CD14-positive monocyte (primary cell): Measurements from ENCODE around the gene DPF1. TPM values are rescaled to one million over a fixed set of nuclear protein-coding genes. Genes with fewer than 3 reads are reported as not detected.
A peak's percentile ranks its signal among the peaks of the same experiment; 100 is the strongest.

Source experiments
- DNase-seq, 3 donors: peaks; one replicate each; pipeline ENCODE4 v3.0.0-alpha.2; 2011 to 2022
- H2AFZ ChIP-seq: 2 replicates; pipeline ENCODE4 v1.6.0; 2012; ENCODE audit warnings: mild to moderate bottlenecking, low read depth, low read length, inconsistent platforms; ENCODE audit not compliant: insufficient read depth, poor library complexity, severe bottlenecking
- H3K27ac ChIP-seq, 2 donors: 1 replicate in 1 of 2; 2 replicates in 1 of 2; pipeline ENCODE4 v1.5.1; 2012 to 2013; ENCODE audit warnings: low read length in 2 of 2, control low read depth in 1 of 2, inconsistent platforms in 1 of 2, low read depth in 1 of 2, mild to moderate bottlenecking in 1 of 2
- H3K27me3 ChIP-seq, 2 donors: one replicate each; pipeline versions ENCODE4 v1.6.0 to v1.6.1; 2011 to 2013; ENCODE audit warnings: low read length in 2 of 2; ENCODE audit not compliant: control insufficient read depth in 2 of 2, insufficient read depth in 2 of 2
- H3K36me3 ChIP-seq, 2 donors: replicated peaks in 1 of 2; 1 replicate in 1 of 2; 2 replicates in 1 of 2; pipeline versions ENCODE4 v1.5.1 to v1.6.1; 2012 to 2013; ENCODE audit warnings: low read length in 2 of 2, control low read depth in 1 of 2, inconsistent platforms in 1 of 2, mild to moderate bottlenecking in 1 of 2; ENCODE audit not compliant: insufficient read depth in 2 of 2, control insufficient read depth in 1 of 2
- H3K4me1 ChIP-seq, 2 donors: 1 replicate in 1 of 2; 2 replicates in 1 of 2; pipeline versions ENCODE4 v1.5.1 to v1.6.1; 2012 to 2013; ENCODE audit warnings: low read length in 2 of 2, control low read depth in 1 of 2, inconsistent platforms in 1 of 2, mild to moderate bottlenecking in 1 of 2, moderate library complexity in 1 of 2; ENCODE audit not compliant: insufficient read depth in 2 of 2, control insufficient read depth in 1 of 2
- H3K4me2 ChIP-seq: replicated peaks from 2 replicates; pipeline ENCODE3; 2012; ENCODE audit warnings: low read length, moderate library complexity, mild to moderate bottlenecking; ENCODE audit not compliant: poor library complexity, severe bottlenecking; ENCODE audit errors: extremely low read depth
- H3K4me3 ChIP-seq, 3 experiments: fragments of 200-600 bp in 1 of 3; sonication (generic) in 1 of 3; replicated peaks in 1 of 3; 1 replicate in 2 of 3; 2 replicates in 1 of 3; pipeline ENCODE4 v1.5.1; 2011 to 2013; ENCODE audit warnings: low read length in 3 of 3, mild to moderate bottlenecking in 3 of 3, control low read depth in 2 of 3, low read depth in 2 of 3, inconsistent platforms in 1 of 3, moderate library complexity in 1 of 3
- H3K79me2 ChIP-seq: 2 replicates; pipeline ENCODE4 v1.6.0; 2012; ENCODE audit warnings: mild to moderate bottlenecking, control low read depth, inconsistent platforms, low read length, moderate library complexity; ENCODE audit not compliant: insufficient read depth
- H3K9ac ChIP-seq: 2 replicates; pipeline ENCODE4 v1.6.0; 2017; ENCODE audit warnings: low read length, mild to moderate bottlenecking; ENCODE audit not compliant: insufficient read depth, poor library complexity, severe bottlenecking
- H3K9me3 ChIP-seq, 2 donors: replicated peaks in 1 of 2; 1 replicate in 1 of 2; 2 replicates in 1 of 2; pipeline versions ENCODE4 v1.5.1 to v1.6.1; 2012 to 2013; ENCODE audit warnings: low read length in 2 of 2, control low read depth in 1 of 2; ENCODE audit not compliant: control insufficient read depth in 1 of 2, insufficient read depth in 1 of 2
- H4K20me1 ChIP-seq: 2 replicates; pipeline ENCODE4 v1.6.0; 2012; ENCODE audit warnings: mild to moderate bottlenecking, low read length, control low read depth, moderate library complexity; ENCODE audit not compliant: insufficient read depth
- H3K27ac Mint-ChIP-seq, 7 donors: one replicate each; pipeline ENCODE4 v1.8.0; 2020; ENCODE audit warnings: mild to moderate bottlenecking in 7 of 7, mixed read lengths in 7 of 7, moderate library complexity in 6 of 7, inconsistent platforms in 2 of 7
- H3K27me3 Mint-ChIP-seq, 3 donors: one replicate each; pipeline ENCODE4 v1.8.0; 2021 to 2022; ENCODE audit warnings: low read depth in 3 of 3, mild to moderate bottlenecking in 3 of 3, mixed read lengths in 3 of 3, moderate library complexity in 3 of 3, inconsistent platforms in 1 of 3
- H3K36me3 Mint-ChIP-seq, 2 donors: one replicate each; pipeline ENCODE4 v1.8.0; 2020; ENCODE audit warnings: mixed read lengths in 2 of 2, inconsistent platforms in 1 of 2, mild to moderate bottlenecking in 1 of 2
- H3K4me1 Mint-ChIP-seq: one replicate; pipeline ENCODE4 v1.8.0; 2020; ENCODE audit warnings: mild to moderate bottlenecking, mixed read lengths
- H3K4me3 Mint-ChIP-seq, 2 donors: one replicate each; pipeline ENCODE4 v1.8.0; 2020; ENCODE audit warnings: mild to moderate bottlenecking in 2 of 2, mixed read lengths in 2 of 2, moderate library complexity in 1 of 2
- H3K9me3 Mint-ChIP-seq, 7 donors: one replicate each; pipeline ENCODE4 v1.8.0; 2020 to 2022; ENCODE audit warnings: mixed read lengths in 7 of 7, mild to moderate bottlenecking in 6 of 7, moderate library complexity in 6 of 7, inconsistent platforms in 2 of 7
- CTCF ChIP-seq: fragments of 200-600 bp; IDR thresholded peaks from one replicate; pipeline ENCODE4 v1.8.0; 2022; ENCODE audit warnings: antibody characterized with exemption, mild to moderate bottlenecking
- WGBS: methylation state at CpG from one replicate; pipeline ENCODE4 v1.1.5; 2013; ENCODE audit warnings: missing lambda C conversion rate; ENCODE audit not compliant: insufficient coverage; 5-methylcytosine and 5-hydroxymethylcytosine counted together
- intact Hi-C, 2 donors: fragments of 100-400 bp; cut with micrococcal nuclease; formaldehyde crosslinking; loops; one replicate each; pipeline versions ENCODE4 v1.15.0 to v1.15.1; 2023
- polyA plus RNA-seq, 3 donors: library from polyadenylated mRNA; depleted of rRNA in 1 of 3; unstranded in 2 of 3; stranded (reverse) in 1 of 3; fragments of 300-500 nt in 2 of 3; fragments of >200 nt in 1 of 3; fragmentation: Illumina TruSeq in 2 of 3; gene quantifications; 1 replicate in 2 of 3; 2 replicates in 1 of 3; pipeline ENCODE4 v1.2.3, GENCODE V29; 2012 to 2021

The DPF1 gene
- polyA plus RNA-seq, 3 donors: not detected

GRCh38 chr19:38164526-38164925 is 59.5 kb downstream of the DPF1 start:
- Histone ChIP-seq H3K4me3 (no peak overlapping the region), H3K79me2 (no peaks in the 10 kb centered on the region), H4K20me1 (no peaks in the 10 kb centered on the region), H3K27me3 (no peaks in the 10 kb centered on the region), H3K9ac (no peak overlapping the region), H3K4me1 (no peaks in the 10 kb centered on the region), H3K36me3 (peaks cover 38 to 66% of the 10 kb centered on the region in 2 donors), H3K4me2 (no peak overlapping the region), H2AFZ (no peak overlapping the region), H3K27ac (no peak overlapping the region), H3K9me3 (peaks cover 12 to 16% of the 10 kb centered on the region in 2 donors)
- intact Hi-C loops: no loop called here
- no peak overlapping the region for H3K27ac Mint-ChIP-seq
- H3K4me1 Mint-ChIP-seq: no peaks in the 10 kb centered on the region
- H3K27me3 Mint-ChIP-seq: no peaks in the 10 kb centered on the region
- H3K36me3 Mint-ChIP-seq: peaks cover 57 to 89% of the 10 kb centered on the region in 2 donors
- H3K9me3 Mint-ChIP-seq: peaks cover 15 to 24% (median 17%) of the 10 kb centered on the region in 7 donors
- TF ChIP-seq CTCF: no peak
- no peak overlapping the region for H3K4me3 Mint-ChIP-seq
- DNase-seq: no peak
- 97% methylated on average over 23 of the region's 25 CpGs for WGBS

- Histone ChIP-seq H3K9me3 (peaks cover 12 to 16% of the 10 kb centered on the region in 2 donors), H3K27me3 (no peaks in the 10 kb centered on the region), H3K36me3 (peaks cover 38 to 66% of the 10 kb centered on the region in 2 donors), H3K4me3 (no peak overlapping the region), H3K4me1 (no peaks in the 10 kb centered on the region), H3K79me2 (no peaks in the 10 kb centered on the region), H3K27ac (no peak overlapping the region), H3K4me2 (no peak overlapping the region), H3K9ac (no peak overlapping the region), H4K20me1 (no peaks in the 10 kb centered on the region), H2AFZ (no peak overlapping the region)
- Mint-ChIP-seq H3K36me3 (peaks cover 60 to 87% of the 10 kb centered on the region in 2 donors), H3K4me3 (no peak overlapping the region), H3K27ac (peak overlapping the region in 3 of 7 donors; percentile 36 to 50 (median 36)), H3K27me3 (no peaks in the 10 kb centered on the region), H3K4me1 (peaks cover under 1% of the 10 kb centered on the region), H3K9me3 (peaks cover 14 to 24% (median 17%) of the 10 kb centered on the region in 7 donors)
- WGBS: 98% methylated on average over 19 of the region's 23 CpGs
- TF ChIP-seq CTCF: no peak
- no peak for DNase-seq
- intact Hi-C loops: no loop called here
Measured at GRCh38 chr19:38163419-38164290, 60.4 kb downstream of the DPF1 start.
